OCI-M1 (cell line): ENCODE data around the gene CARD6.
"Not testable (repeated sequence)": the region's sequence is repeated elsewhere in the genome, so short reads cannot be mapped to it uniquely, and the experiment has no call there.

Source experiments
- DNase-seq: peaks from one replicate; lab custom pipeline; 2025; lab: John Stamatoyannopoulos, UW

CARD6 gene

GRCh38 chr5:40828690-40829661 lies 12.2 kb upstream of the CARD6 start:
- DNase-seq = no peak

- no peak for DNase-seq
Measured at GRCh38 chr5:40829748-40830533, 11.2 kb upstream of the CARD6 start.

- DNase-seq = no peak
Measured at GRCh38 chr5:40831346-40832210, 9.6 kb upstream of the CARD6 start.

GRCh38 chr5:40832345-40832744 lies 8.8 kb upstream of the CARD6 start:
- DNase-seq = no peak

DNA sequence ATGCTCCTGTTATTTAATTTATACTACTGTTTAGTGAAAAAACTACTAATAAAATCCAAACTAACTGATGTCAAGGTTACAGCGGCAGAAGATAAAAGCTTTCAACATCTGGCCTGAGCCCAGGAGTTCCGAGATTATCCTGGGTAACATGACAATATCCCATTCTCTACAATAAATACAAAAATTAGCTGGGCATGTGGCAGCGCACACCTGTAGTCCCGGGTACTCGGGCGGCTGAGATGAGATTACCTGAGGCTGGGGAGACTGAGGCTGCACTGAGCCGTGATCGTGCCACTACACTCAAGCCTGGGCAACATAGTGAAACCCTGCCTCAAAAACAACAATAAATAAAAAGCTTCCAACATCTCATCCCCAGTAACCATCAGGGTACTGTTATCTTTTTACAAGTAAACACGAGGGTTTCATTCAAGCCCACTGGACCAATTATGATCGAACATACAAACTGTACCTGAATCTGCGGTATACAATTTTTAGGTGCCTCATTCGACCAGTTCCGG lies 7.4 kb upstream of the CARD6 start:
- DNase-seq = no peak

- peak; percentile 43 for DNase-seq
Measured at GRCh38 chr5:40834391-40834848, 6.7 kb upstream of the CARD6 start.

- peak; percentile 97 for DNase-seq
Measured at GRCh38 chr5:40834849-40835787, 6.0 kb upstream of the CARD6 start, which contains the start of gene RPL37. Gene RPL37, minus strand, starts transcription at chr5:40835222. Its CDS starts 37 bp downstream, at chr5:40835185.

DNA sequence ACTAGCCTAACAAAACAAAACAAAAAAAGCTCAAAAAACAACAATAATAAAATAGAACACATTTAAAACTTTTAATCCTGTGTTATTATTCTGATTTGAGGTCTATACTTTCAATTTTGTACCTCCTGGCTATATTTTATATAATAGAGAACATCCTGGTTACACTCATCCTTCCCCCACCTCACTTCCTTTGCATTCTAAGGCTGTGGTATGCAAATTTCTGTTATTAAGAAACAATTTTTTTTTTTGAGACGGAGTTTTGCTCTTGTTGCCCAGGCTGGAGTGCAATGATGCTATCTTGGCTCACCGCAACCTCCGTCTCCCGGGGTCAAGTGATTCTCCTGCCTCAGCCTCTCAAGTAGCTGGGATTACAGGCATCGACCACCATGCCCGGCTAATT lies 3.1 kb upstream of the CARD6 start:
- DNase-seq = no peak

DNA sequence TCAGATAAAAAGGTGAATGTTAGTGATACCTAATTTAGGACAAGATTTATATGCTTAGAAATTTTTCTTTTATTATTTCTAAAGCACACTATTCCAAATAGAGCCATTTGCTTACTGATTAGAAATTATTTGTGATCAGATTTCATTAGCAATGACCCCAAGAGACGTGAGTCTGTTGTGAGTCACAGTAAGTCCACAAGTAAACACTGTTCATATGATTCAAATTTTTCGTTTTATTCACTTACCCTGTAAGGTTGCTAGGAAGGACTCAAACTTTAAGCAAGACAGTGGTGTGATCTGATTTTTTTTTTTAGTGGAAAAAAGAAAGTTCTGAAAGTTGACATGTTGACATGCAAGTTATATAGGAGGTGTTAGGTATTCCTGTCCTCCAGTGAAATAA lies 1.2 kb downstream of the CARD6 start:
- no peak for DNase-seq

DNA sequence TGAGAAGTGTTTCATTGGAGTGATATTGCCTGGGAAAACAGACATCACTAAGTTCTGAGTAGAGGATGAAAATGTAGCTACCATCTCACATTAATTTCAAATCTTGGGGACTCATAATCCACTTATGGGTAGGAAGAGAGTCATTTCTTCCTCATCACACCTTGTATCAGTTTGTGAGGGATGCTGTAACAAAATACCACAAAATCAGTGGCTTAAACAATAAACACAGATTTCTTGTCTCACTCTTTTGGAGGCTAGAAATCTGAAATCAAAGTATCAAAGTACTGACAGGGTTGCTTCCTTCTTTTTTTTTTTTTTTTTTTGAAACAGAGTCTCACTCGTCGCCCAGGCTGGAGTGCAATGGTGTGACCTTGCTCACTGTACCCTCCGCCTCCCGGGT lies 3.4 kb downstream of the CARD6 start:
- no peak for DNase-seq

DNA sequence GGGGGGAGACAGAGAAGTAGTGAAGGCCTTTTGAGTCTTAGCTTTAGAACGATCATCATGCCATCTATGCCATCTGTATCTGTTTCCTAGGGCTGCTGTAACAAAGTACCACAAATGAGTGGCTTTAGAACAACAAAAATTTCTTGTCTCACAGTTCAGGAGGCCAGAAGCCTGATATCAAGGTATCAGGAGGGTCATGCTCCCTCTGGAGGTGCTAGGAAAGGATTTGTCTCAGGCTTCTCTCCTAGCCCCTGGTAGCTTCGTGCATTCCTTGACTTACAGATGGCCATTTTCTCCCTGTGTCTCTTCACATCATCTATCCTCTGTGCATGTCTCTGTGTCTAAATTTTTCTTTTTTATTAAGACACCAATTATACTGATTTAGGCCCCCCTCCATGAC lies 5.2 kb downstream of the CARD6 start:
- DNase-seq = no peak

DNA sequence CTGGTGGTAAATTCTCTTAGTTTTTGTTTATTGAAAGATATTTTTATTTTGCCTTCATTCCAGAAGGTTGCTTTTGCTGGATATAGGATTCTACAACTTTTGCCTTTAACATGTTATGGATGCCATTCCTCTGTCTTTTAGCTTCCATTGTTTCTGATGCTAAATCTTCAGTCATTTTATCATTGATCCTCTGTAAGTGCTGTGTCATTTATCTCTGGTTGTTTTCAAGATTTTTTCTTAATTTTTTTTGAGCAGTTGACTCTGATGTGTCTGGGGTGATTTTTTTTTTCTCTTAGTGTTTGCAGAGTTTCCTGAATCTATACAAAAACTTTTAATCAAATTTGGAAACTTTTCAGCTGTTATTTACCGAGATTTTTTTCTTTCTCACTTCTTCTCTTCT lies 6.4 kb downstream of the CARD6 start:
- no peak for DNase-seq

DNA sequence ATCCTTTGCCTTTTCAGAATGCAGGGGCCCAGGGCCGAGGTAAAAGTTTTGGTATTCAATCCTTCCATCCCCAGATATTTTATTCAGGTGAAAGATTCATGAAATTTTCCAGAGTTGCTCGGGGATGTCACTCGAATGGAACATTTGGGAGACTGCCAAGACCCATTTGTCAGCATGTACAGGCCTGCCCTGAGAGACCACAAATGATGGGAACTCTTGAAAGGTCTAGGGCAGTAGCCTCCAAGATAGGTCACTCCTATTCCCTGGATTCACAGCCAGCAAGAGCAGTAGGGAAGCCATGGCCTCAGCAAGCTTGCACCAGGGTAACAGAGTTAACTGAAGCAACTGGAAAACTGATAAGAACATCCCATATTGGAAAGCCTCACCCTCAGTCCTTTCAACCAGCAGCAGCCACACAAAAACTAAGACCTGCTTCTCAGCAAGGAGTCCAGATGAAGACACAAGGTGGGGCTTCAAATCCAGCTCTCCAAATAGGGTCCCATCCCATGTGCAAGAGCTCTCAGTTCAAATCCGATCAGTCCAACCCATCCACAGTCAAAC lies 12.5 kb downstream of the CARD6 start:
- no peak for DNase-seq

DNA sequence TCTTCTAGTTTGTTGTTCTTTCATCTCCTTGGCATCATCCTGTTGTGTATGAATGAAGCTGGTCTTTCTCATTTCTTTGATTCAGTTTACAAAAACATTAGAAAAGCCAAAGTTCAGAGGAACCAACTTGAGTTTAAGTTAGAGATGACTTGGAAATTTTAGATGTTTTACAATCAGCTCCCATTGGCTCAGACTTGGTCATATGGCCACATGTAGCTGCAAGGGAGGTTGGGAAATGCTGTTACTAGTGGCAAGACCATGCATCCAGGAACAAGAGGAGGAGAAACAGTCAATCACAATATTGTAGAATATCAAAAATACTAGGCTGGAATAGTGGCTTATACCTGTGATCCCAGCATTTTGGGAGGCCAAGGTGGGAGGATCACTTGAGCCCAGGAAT lies 19.5 kb downstream of the CARD6 start:
- no peak for DNase-seq

- not testable (repeated sequence) for DNase-seq
Measured at GRCh38 chr5:40865004-40865403, 23.8 kb downstream of the CARD6 start.

- DNase-seq = no peak
Measured at GRCh38 chr5:40866844-40867243, 25.7 kb downstream of the CARD6 start.

DNA sequence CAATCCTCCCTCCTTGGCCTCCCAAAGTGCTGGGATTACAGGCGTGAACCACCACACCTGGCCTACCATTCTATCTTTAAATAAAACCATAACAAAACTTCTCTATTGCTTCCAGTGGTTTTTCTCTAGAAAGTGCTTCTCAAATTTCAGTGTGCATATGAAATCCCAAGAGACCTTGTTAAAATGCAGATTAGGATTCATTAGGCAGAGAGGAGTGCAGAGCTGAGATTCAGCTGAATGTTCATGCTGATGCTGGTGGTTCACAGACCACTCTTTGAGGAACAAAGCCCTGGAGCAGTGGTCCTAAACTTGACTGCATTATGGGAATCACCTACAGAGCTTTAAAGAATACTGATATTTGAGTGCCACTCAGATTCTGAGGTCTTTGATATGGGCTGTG lies 28.2 kb downstream of the CARD6 start:
- no peak for DNase-seq

GRCh38 chr5:40871177-40871576 lies 30.0 kb downstream of the CARD6 start:
- no peak for DNase-seq

DNA sequence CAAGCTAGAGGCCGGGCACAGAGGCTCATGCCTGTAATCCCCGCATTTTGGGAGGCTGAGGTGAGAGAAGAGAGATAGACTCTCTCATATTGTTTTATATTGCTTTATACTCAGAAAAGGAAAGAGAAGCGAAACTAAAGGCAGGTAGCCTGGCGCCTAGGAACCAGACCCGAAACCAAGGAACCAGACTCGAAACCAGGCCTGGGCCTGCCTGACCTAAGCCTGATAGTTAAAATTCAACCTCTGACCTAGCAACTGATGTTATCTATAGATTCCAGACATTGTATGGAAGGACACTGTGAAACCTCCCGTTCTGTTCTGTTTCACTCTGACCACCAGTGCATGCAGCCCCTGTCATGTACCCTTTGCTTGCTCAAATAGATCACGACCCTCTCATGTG lies 31.1 kb downstream of the CARD6 start:
- DNase-seq = not testable (repeated sequence)

GRCh38 chr5:40873286-40873880 lies 32.2 kb downstream of the CARD6 start:
- DNase-seq = no peak
